ENCODE data around the gene OVOL1. TPM values are rescaled to one million over a fixed set of nuclear protein-coding genes. Genes with fewer than 3 reads are reported as not detected.

OVOL1 gene
- total and polyA plus RNA-seq, 2 donors from 2014 or later, result 6.6 to 6.7 TPM

DNA sequence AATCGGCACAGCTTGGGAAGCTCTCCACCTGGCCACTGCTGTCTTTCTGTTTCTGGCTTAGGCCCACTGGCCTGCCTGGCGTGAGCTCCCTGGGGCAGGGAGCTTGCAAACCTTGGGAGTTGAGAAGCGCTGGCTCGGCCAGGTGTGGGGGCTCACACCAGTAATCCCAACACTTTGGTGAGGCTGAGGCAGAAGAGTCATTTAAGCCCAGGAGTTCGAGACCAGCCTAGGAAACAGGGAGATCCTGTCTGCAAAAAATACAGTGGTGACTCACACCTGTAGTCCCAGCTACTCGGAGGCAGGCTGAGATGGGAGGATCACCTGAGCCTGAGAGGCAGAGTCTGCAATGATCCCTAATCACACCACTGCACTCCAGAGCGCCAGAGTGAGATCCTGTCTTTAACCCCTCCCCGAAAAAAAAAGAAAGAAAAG lies 10.1 kb upstream of the OVOL1 start:
- Histone ChIP-seq H3K27ac (ENCODE audit: low read depth in 2 of 2, low read length in 2 of 2) (peak overlapping the region in 1 of 2 donors; percentile 37), H3K27me3 (ENCODE audit: control insufficient read depth, insufficient read depth, low read length) (no peaks in the 10 kb centered on the region), H3K4me3 (ENCODE audit: low read length in 3 of 3) (no peak overlapping the region), H3K9me3 (ENCODE audit: control insufficient read depth in 2 of 3, insufficient read depth in 1 of 3, low read length in 3 of 3) (no peaks in the 10 kb centered on the region), H3K9ac (ENCODE audit: low read length in 3 of 3) (no peak overlapping the region), H3K36me3 (ENCODE audit: control insufficient read depth in 2 of 3, insufficient read depth in 3 of 3, low read length in 3 of 3) (peaks cover 0 to 2% (median 0%) of the 10 kb centered on the region in 3 donors), H3K4me1 (ENCODE audit: control insufficient read depth in 2 of 3, insufficient read depth in 2 of 3, low read depth in 1 of 3, low read length in 3 of 3) (peaks cover 0 to 22% (median 4%) of the 10 kb centered on the region in 3 donors)
- no peak for FAIRE-seq
- TF ChIP-seq, protein P1, sequence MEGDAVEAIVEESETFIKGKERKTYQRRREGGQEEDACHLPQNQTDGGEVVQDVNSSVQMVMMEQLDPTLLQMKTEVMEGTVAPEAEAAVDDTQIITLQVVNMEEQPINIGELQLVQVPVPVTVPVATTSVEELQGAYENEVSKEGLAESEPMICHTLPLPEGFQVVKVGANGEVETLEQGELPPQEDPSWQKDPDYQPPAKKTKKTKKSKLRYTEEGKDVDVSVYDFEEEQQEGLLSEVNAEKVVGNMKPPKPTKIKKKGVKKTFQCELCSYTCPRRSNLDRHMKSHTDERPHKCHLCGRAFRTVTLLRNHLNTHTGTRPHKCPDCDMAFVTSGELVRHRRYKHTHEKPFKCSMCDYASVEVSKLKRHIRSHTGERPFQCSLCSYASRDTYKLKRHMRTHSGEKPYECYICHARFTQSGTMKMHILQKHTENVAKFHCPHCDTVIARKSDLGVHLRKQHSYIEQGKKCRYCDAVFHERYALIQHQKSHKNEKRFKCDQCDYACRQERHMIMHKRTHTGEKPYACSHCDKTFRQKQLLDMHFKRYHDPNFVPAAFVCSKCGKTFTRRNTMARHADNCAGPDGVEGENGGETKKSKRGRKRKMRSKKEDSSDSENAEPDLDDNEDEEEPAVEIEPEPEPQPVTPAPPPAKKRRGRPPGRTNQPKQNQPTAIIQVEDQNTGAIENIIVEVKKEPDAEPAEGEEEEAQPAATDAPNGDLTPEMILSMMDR (IDR thresholded peaks at IDR 0.05; ENCODE audit: borderline replicate concordance, extremely low read depth, insufficient read depth), result no peak
- intact Hi-C loops (cut with DNase I), result no loop called here
- DNase-seq, result no peak

GRCh38 chr11:65777241-65777640 lies 9.6 kb upstream of the OVOL1 start:
- H3K27me3 ChIP-seq (ENCODE audit: control insufficient read depth, insufficient read depth, low read length), result no peaks in the 10 kb centered on the region
- intact Hi-C loops (cut with DNase I), result no loop called here
- peaks cover 0 to 22% (median 4%) of the 10 kb centered on the region in 3 donors for H3K4me1 ChIP-seq (ENCODE audit: control insufficient read depth in 2 of 3, insufficient read depth in 2 of 3, low read depth in 1 of 3, low read length in 3 of 3)
- TF ChIP-seq, protein P1 (IDR thresholded peaks at IDR 0.05; ENCODE audit: borderline replicate concordance, extremely low read depth, insufficient read depth), result no peak
- H3K9me3 ChIP-seq (ENCODE audit: control insufficient read depth in 2 of 3, insufficient read depth in 1 of 3, low read length in 3 of 3), result no peaks in the 10 kb centered on the region
- no peak overlapping the region for H3K9ac ChIP-seq (ENCODE audit: low read length in 3 of 3)
- peaks cover 0 to 2% (median 0%) of the 10 kb centered on the region in 3 donors for H3K36me3 ChIP-seq (ENCODE audit: control insufficient read depth in 2 of 3, insufficient read depth in 3 of 3, low read length in 3 of 3)
- DNase-seq (no peak), FAIRE-seq (no peak)
- H3K27ac ChIP-seq (ENCODE audit: low read depth in 2 of 2, low read length in 2 of 2), result no peak overlapping the region
- H3K4me3 ChIP-seq (ENCODE audit: low read length in 3 of 3), result no peak overlapping the region

DNA sequence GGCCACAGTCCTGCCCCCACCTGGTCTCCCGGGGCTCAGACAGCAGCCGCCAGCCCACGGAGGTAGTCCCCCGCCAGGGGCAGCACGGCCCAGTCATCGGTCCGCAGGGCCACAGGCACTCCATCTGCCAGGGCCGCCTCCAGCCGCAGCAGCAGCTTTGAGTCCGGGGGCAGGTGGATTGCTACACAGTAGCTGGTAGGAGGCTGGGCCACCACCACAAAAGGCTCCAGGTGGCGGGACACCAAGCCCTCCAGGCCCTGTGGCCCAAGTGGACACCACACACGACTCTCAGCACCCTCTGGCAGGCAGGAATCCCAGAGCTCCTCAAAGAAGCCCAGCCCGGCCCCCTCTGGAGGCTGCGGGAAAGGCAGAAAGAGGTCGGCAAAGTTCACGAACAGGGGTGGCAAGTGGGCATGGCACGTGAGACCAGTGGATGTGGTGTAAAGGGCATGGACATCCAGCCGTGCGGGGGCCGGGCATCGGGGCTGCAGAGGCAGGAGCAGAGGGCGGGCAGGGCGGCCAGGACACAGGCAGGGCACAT lies 9.0 kb upstream of the OVOL1 start:
- H3K36me3 ChIP-seq (ENCODE audit: control insufficient read depth in 2 of 3, insufficient read depth in 3 of 3, low read length in 3 of 3), result peaks cover 0 to 2% (median 0%) of the 10 kb centered on the region in 3 donors
- H3K27ac ChIP-seq (ENCODE audit: low read depth in 2 of 2, low read length in 2 of 2), result no peak overlapping the region
- TF ChIP-seq, protein P1 (IDR thresholded peaks at IDR 0.05; ENCODE audit: borderline replicate concordance, extremely low read depth, insufficient read depth), result no peak
- intact Hi-C loops (cut with DNase I), result no loop called here
- H3K9me3 ChIP-seq (ENCODE audit: control insufficient read depth in 2 of 3, insufficient read depth in 1 of 3, low read length in 3 of 3), result no peaks in the 10 kb centered on the region
- DNase-seq, result peak in 1 of 5 donors; percentile 71
- no peak overlapping the region for H3K4me3 ChIP-seq (ENCODE audit: low read length in 3 of 3)
- H3K4me1 ChIP-seq (ENCODE audit: control insufficient read depth in 2 of 3, insufficient read depth in 2 of 3, low read depth in 1 of 3, low read length in 3 of 3), result peaks cover 0 to 24% (median 4%) of the 10 kb centered on the region in 3 donors
- no peak for FAIRE-seq
- H3K27me3 ChIP-seq (ENCODE audit: control insufficient read depth, insufficient read depth, low read length), result no peaks in the 10 kb centered on the region
- no peak overlapping the region for H3K9ac ChIP-seq (ENCODE audit: low read length in 3 of 3)

Data from kidney (tissue), 14 donors.